NB4 (cell line): ENCODE data around the gene STX1B.

ENCODE experiments used
- MAX ChIP-seq: IDR thresholded peaks from 2 replicates; pipeline ENCODE4 v1.6.1; 2011; ENCODE audit warnings: low read depth, low read length
- MYC ChIP-seq: IDR thresholded peaks from 2 replicates; pipeline ENCODE4 v1.6.1; 2011; ENCODE audit warnings: low read depth, low read length
- POLR2A ChIP-seq: IDR thresholded peaks from 2 replicates; pipeline ENCODE4 v1.6.1; 2011; ENCODE audit warnings: mild to moderate bottlenecking; ENCODE audit not compliant: insufficient read length; ENCODE audit errors: extremely low read depth
- TF ChIP-seq, protein P1 (sequence below): IDR thresholded peaks from one replicate; pipeline ENCODE4 v1.5.1; 2012; ENCODE audit warnings: low read depth, low read length

- TF ChIP-seq MAX (no peak), POLR2A (no peak), MYC (no peak)
- TF ChIP-seq, protein P1, sequence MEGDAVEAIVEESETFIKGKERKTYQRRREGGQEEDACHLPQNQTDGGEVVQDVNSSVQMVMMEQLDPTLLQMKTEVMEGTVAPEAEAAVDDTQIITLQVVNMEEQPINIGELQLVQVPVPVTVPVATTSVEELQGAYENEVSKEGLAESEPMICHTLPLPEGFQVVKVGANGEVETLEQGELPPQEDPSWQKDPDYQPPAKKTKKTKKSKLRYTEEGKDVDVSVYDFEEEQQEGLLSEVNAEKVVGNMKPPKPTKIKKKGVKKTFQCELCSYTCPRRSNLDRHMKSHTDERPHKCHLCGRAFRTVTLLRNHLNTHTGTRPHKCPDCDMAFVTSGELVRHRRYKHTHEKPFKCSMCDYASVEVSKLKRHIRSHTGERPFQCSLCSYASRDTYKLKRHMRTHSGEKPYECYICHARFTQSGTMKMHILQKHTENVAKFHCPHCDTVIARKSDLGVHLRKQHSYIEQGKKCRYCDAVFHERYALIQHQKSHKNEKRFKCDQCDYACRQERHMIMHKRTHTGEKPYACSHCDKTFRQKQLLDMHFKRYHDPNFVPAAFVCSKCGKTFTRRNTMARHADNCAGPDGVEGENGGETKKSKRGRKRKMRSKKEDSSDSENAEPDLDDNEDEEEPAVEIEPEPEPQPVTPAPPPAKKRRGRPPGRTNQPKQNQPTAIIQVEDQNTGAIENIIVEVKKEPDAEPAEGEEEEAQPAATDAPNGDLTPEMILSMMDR = no peak
Observed at GRCh38 chr16:31009120-31009519, 1.3 kb downstream of the STX1B start.
